Activated CD4-positive, CD25-positive, alpha-beta regulatory T cell treated with anti-CD3 and anti-CD28 coated beads, Interleukin-2, amount 50 U/mL, for 24 hours (primary cell): Measurements from ENCODE around the gene LEO1.

Experiments used
- ATAC-seq, 2 donors: fragments of 150-1000 bp; cut with Tn5 transposase; one replicate each; pipeline ENCODE4 v1.10.0; 2021; ENCODE audit warnings: mild to moderate bottlenecking in 1 of 2, moderate library complexity in 1 of 2

Gene LEO1

GRCh38 chr15:51924156-51925068 is 47.2 kb downstream of the LEO1 start:
- no peak for ATAC-seq

GRCh38 chr15:51917493-51917892 is 54.1 kb downstream of the LEO1 start:
- no peak for ATAC-seq

- no peak for ATAC-seq
These were observed 59.0 kb downstream of the LEO1 start for GRCh38 chr15:51912528-51912927.

GRCh38 chr15:51909584-51909983 is 62.0 kb downstream of the LEO1 start:
- no peak for ATAC-seq

GRCh38 chr15:51908316-51908715 is 63.3 kb downstream of the LEO1 start:
- ATAC-seq: no peak

- peak in 1 of 2 donors; percentile 51 for ATAC-seq
These were observed 64.3 kb downstream of the LEO1 start for GRCh38 chr15:51907136-51907862.

GRCh38 chr15:51904931-51905330 is 66.6 kb downstream of the LEO1 start:
- ATAC-seq: no peak

- no peak for ATAC-seq
These were observed 67.2 kb downstream of the LEO1 start for GRCh38 chr15:51904421-51904820.

- no peak for ATAC-seq
These were observed 82.1 kb downstream of the LEO1 start for GRCh38 chr15:51889486-51889885.

- no peak for ATAC-seq
These were observed 82.9 kb downstream of the LEO1 start for GRCh38 chr15:51888593-51889195.
